TTC549 (cell line): ENCODE results near the gene NR4A2.

ENCODE experiments used
- FAIRE-seq: peaks from 2 replicates; lab custom pipeline; 2012; peaks lifted over from hg19 to GRCh38; lab: Jason Lieb, UNC

The NR4A2 gene

GRCh38 chr2:156332534-156333273 is at the start of gene NR4A2:
Gene NR4A2, minus strand, starts transcription at chr2:156332721. Its CDS starts 2,535 bp downstream, at chr2:156330186.
- FAIRE-seq = no peak

- no peak for FAIRE-seq
These were observed 47.7 kb upstream of the NR4A2 start for GRCh38 chr2:156380117-156380645.

DNA sequence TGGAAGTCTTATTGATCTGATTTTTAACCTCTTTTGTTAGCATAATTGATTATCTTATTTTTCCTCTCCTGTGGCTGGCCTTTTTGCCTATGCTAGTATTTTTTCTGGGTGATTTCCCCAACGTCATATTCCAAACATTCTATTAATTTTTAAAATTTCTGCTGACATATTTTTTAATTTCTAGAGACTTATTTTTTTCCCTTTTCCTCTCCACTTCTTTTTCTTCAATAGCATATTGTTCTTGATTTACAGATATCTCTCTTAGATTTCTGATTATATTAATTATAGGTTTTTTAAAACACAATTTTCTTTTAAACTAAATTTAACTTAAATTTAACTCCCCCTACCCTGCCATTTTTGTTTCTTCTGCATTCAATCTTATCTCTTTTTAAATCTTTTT is 47.2 kb upstream of the NR4A2 start:
- FAIRE-seq = no peak

DNA sequence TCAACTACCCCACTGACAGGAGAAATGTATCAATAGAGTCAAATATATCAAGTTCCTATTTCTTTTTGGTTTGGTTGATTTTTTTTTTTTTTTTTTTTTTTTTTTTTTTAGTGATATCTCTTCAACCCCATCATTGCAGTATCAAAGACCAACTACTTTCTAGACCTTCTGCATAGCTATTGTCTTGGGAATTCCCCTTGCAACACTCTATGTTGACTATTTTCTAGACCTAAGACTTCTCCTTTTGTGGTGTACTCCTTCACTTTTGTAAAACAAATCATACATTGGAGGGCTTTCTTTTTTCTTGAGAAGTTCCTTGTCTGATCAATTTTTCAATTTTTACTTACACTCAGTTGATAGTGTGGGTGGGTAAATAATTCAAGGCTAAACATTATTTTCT is 46.5 kb upstream of the NR4A2 start:
- no peak for FAIRE-seq

DNA sequence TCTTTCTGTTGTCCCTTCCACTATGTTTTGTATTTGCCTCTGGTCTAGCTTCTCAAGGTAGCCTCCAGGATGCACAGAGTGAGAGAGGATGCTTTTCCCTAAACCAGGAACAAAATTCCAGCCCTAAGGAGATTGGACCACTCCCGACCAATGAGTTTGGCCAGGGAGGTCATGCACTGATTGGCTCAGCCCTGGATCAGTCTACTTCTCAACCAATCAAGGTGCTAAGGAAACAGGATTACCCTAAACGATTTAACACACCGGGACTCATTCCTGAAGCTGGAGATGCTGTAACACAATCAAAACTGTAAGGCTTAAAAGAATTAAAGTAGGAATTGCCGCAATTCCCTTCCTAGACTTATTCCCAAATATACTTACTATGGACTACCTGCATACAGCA is 34.2 kb upstream of the NR4A2 start:
- FAIRE-seq = no peak

DNA sequence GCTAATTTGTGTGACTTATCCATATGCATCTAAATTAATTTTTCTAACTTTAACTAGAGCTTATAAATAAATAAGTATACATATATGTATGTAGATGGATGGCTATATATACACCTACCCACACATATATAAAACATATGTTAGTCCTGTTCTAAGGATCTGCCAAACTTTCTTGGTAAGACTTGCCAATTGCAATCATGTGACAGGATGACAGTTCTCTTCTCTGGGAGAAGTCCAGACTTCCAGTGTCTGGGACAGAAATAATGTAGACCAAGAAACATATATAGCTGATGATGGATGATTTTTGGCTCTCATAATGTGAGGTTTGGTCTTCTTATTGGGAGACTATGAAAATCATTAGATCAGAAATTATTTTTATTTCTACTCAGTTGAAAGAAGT is 30.6 kb upstream of the NR4A2 start:
- no peak for FAIRE-seq

DNA sequence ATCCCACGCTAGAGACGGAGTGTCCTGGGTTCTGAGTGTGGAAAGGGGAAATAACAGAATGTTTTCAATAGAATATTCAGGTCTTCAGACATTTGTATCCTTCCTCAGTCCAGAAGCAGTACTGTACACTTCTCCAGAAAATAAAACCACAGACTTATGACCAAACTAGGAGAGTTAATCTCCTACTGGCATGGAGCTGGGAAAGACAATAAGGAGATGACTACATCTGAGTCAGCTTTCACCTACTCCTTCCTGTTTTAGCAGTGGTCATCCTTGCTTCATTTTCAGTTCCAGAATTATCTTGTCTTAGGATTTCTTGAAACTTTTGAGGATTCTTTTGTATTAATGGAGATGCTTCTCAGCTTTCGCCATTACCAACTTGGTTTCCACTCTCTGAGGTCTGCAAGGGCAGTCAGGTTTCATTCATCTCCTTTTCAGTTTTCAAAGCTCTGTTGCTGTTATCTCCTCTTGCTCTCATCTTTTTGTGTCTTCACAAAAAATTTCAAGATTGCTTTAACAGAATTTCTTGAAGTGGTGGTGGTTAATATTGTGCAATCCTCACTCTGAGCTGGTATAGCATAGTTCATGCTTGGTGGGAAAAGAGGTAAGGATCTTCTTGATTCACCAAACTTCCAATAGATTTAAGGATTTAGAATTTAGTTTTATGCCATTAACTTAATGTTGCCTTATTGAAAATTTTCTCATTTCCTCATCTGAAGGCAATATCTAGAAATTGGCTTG is 23.7 kb upstream of the NR4A2 start:
- FAIRE-seq = no peak

- FAIRE-seq = no peak
These were observed 20.4 kb upstream of the NR4A2 start for GRCh38 chr2:156352911-156353310.

- no peak for FAIRE-seq
These were observed 18.0 kb upstream of the NR4A2 start for GRCh38 chr2:156350374-156351142.

DNA sequence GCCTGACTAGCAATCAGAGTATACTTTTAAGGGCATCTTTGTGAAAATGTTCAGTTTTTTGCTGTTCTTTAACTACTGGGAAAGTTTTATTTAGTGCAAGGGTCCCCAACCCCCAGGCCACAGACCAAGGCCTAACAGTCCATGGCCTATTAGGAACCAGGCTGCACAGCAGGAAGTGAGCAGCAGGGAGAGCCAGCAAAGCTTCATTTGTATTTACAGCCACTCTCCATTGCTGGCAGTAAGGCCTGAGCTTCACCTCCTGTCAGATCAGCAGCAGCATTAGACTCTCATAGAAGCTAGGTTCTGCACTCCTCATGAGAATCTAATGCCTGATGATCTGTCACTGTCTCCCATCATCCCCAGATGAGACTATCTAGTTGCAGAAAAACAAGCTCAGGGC is 17.1 kb upstream of the NR4A2 start:
- FAIRE-seq = no peak

GRCh38 chr2:156349161-156349560 is 16.6 kb upstream of the NR4A2 start:
- FAIRE-seq = no peak

DNA sequence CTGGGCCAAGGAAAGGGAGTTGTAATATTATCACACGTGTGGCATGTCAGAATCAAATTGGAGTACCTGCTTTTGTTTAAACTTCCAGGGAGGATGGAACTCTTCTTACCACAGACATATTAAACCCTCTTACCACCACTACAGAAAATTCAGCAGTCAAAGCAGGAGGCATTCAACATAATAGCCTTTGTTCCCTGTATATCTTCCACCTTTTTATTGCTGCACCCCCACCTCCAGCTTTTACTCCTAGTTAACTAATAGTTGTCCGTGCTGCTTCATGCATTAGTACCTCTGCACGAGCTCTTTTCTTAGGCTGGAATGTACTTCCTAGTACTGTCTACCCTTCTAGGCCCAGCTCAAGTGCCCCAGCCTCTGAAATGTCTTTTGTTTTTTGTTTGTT is 14.9 kb upstream of the NR4A2 start:
- FAIRE-seq = no peak

DNA sequence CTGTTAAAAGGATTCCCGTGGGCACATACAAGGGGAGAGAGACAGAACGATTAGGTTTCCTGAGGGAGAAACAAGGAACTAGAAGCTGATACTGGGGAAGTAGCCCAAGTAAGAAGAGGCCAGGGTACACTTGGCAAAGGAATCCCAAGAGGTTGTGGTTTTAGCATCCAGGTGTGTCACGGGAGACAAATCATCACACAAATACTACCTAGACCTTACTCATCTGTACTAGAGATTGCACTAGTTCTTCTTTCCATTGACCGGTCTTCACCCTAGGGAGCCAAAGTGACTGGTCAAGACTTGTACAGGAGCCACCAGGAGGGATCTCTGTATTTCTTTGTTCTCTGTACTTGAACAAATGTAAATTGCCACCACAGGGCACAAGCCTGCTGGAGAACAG is 14.2 kb upstream of the NR4A2 start:
- no peak for FAIRE-seq

DNA sequence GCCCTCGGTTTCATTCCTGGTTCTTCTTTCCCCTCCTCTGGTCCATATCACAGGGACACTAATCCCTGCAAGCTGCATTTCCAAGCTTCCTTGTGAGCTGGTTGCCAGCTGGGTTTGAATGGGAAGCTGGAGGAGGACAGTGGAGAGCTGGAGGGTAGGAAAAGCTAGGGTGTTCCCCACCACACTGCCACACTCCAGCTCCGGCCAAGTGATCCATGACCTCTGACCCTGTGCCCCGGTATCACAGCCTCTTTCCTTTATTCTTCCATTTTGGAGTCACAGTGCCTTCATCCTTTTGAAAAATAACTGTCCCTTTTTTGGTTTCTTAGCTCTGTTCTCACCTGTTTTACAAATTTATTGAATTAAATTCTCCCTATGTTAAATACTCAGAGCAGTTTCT is 13.1 kb upstream of the NR4A2 start:
- no peak for FAIRE-seq

GRCh38 chr2:156343940-156344301 is 11.4 kb upstream of the NR4A2 start:
- FAIRE-seq = no peak

DNA sequence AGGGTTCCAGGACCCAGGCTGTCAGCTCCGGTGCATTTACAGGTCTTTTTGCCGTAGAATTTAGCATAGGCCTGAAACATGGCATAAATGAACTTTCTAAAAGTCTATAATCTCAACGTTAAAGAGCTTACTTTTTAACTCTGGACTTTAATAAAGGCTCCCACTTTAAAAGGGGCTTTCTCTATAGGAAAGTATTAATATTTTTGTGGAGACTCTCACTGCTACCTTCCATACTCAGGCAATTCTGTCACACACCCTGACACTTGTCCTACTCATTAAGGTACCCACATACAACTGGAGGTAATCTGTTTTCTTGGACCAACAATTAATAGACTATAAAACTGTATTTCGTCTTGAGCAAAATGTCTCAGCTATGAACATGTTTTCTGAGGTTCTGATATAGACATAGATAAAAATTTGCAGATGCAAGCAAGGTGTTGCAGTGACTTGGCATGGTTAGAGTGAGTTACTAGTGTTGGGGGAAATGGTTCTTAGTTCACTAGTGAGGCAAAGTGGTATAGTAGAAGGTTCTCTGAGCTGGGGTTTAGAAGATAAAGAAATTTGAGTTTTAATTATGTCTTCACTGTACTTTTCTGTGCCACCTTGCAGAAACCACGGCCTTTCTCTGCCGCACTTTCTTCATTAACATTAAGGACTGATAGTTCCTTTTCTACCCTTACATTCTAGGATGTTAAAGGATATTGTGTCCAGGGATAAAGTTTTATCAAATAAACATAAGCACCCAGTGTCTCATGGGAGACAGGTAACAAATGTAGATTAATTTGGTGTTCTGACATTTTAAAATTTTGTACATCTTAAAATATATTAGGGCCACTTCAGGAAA is 10.8 kb upstream of the NR4A2 start:
- FAIRE-seq = no peak

- FAIRE-seq = no peak
These were observed 10.0 kb upstream of the NR4A2 start for GRCh38 chr2:156342254-156343095.

DNA sequence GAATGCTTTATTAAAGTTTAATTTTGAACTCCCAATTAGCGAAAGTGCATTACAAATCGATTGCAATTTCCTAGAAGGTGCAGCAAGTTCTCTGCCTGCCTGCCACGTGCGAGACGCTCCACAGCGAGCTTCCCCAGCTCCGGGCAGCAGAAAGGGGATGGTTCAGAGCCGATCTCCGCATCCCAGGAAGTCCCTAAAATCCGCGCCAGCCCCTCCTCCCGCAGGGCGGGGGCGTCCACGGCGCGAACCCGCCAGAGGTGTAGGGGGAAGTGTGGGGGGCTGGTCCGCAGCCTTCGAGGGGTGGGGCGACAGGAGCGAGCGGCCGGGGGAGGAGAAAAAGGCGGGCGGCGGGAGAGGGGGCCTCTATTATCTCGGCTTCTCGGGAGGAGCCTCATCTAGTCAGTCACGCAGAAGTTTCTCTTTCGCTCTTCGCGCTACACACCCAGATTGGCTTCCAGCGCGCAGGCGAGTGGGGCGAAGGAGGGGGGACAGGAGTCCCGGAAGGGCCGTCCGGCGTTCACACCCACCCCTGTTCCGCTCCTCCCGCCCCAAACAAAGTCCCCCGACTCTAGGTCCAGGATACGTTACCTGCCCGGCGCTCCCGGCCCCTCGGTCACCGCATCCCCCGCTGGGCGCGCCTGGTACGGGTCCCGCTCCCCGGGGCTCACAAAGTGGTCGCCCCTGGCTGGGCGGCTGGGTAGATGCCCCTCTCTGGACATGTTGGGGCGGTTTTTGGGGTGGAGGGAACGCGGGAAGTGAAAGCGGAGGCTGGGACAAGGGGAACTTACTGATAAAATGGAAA is 9.1 kb upstream of the NR4A2 start:
- no peak for FAIRE-seq

DNA sequence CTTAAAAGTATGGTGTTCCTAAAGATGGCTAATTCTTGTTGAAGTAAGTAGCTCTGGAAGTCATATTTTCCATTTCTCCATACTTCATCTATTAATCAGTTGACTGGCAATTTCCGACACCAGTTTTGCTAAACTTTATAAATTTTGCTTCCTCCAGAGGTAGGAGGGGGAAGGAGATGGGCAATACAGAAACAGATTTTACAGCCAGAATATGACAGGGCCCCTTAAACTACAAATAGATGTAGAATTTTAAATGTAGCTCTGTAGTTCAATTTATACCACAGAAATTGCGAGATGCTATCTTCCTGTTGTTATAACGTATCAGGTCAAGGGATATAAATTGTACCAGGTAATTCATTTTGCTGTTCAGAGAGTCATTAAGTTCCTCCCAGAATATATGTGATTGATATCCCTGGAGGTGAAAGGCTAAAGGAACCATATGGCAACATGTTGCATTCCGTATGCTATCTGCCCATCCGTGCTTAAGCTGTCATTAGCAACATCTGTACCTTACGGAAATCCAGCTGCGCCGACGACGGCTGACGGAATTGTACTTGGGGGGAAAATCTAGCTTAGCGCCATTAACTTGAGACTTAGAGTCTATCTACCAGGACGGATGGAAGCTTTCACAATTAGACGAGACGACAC is 8.4 kb upstream of the NR4A2 start:
- FAIRE-seq = no peak

GRCh38 chr2:156340377-156340776 is 7.9 kb upstream of the NR4A2 start:
- no peak for FAIRE-seq
